Gastroesophageal sphincter (tissue), 3 donors: Measurements from ENCODE around the gene SSU72.

Experiments
- CTCF ChIP-seq, 4 experiments: fragments of 200-600 bp in 2 of 4; fragments of 450-650 bp in 2 of 4; sonication (generic) in 1 of 4; IDR thresholded peaks; one replicate each; pipeline ENCODE4 v1.5.1; 2017 to 2019; ENCODE audit warnings: antibody characterized with exemption in 4 of 4, mild to moderate bottlenecking in 2 of 4, moderate library complexity in 2 of 4
- POLR2A ChIP-seq, 2 donors: fragments of 450-650 bp; IDR thresholded peaks; one replicate each; pipeline ENCODE4 v1.6.1; 2017; ENCODE audit warnings: antibody characterized with exemption in 2 of 2, mild to moderate bottlenecking in 2 of 2, moderate library complexity in 1 of 2
- POLR2AphosphoS5 ChIP-seq: sonication (generic); formaldehyde crosslinking; IDR thresholded peaks from one replicate; pipeline ENCODE4 v1.6.1; 2017; ENCODE audit warnings: antibody characterized with exemption

- TF ChIP-seq CTCF (IDR thresholded peaks at IDR 0.05) = no peak
- TF ChIP-seq POLR2A (IDR thresholded peaks at IDR 0.05) = no peak
- TF ChIP-seq POLR2AphosphoS5 = no peak
Observed at GRCh38 chr1:1510912-1511532, 63.6 kb downstream of the SSU72 start.
